ENCODE measurements around the gene CDKAL1. TPM values are rescaled to one million over a fixed set of nuclear protein-coding genes. Genes with fewer than 3 reads are reported as not detected.

Gene CDKAL1
- total and polyA plus RNA-seq, 2 of the 13 experiments (the other 11 are each of a cell fraction or from before 2014, with no cell fraction given) = 9.5 to 27.7 TPM

GRCh38 chr6:21005816-21006570 is 471.7 kb downstream of the CDKAL1 start (continued):
- TF ChIP-seq EP300 (IDR thresholded peaks at IDR 0.05; ENCODE audit: low read depth in 2 of 2, low read length in 2 of 2) (0 out of 4 replicates have a peak, but pooled peaks of 1 of the 2 experiments have one; percentile 12), EP300 (CRISPR knock-in tag; IDR thresholded peaks at IDR 0.05; ENCODE audit: borderline replicate concordance) (0 out of 2 replicates have a peak, but pooled peaks have one; percentile 27), ZBTB33 (CRISPR knock-in tag; IDR thresholded peaks at IDR 0.05) (0 out of 2 replicates have a peak, but pooled peaks have one; percentile 13), ZNF350 (CRISPR knock-in tag; IDR thresholded peaks at IDR 0.05; ENCODE audit: borderline replicate concordance, low read depth) (no peak), ARID5B (CRISPR knock-in tag; IDR thresholded peaks at IDR 0.05) (peak; percentile 42; the same call in 1 of the 2 replicates), PRDM15 (CRISPR knock-in tag; IDR thresholded peaks at IDR 0.05) (no peak), MED1 (CRISPR knock-in tag; IDR thresholded peaks at IDR 0.05) (peak; percentile 17; the same call in 1 of the 2 replicates), HNF4A (CRISPR knock-in tag; IDR thresholded peaks at IDR 0.05) (no peak), ETV5 (CRISPR knock-in tag; IDR thresholded peaks at IDR 0.05; ENCODE audit: borderline replicate concordance) (peak; percentile 30; the same call in 1 of the 2 replicates), ZNF546 (CRISPR knock-in tag; conservative IDR thresholded peaks at IDR 0.05) (no peak), ATF4 (CRISPR knock-in tag; IDR thresholded peaks at IDR 0.05) (0 out of 4 replicates have a peak, but pooled peaks of 1 of the 2 experiments have one; percentile 34), HOMEZ (CRISPR knock-in tag; IDR thresholded peaks at IDR 0.05; ENCODE audit: low read depth) (peak; percentile 57; the same call in 1 of the 2 replicates), IRX3 (CRISPR knock-in tag; IDR thresholded peaks at IDR 0.05; ENCODE audit: borderline replicate concordance, low read depth) (no peak), SAP130 (CRISPR knock-in tag; IDR thresholded peaks at IDR 0.05; ENCODE audit: low read depth) (0 out of 2 replicates have a peak, but pooled peaks have one; percentile 17), FOSL1 (CRISPR knock-in tag; IDR thresholded peaks at IDR 0.05; ENCODE audit: borderline replicate concordance) (peak; percentile 54; the same call in 1 of the 2 replicates)
